Measurements from ENCODE around the gene CHMP4B.
A peak's percentile ranks its signal among the peaks of the same experiment; 100 is the strongest.

The CHMP4B gene

GRCh38 chr20:33841436-33841799 lies 30.3 kb downstream of the CHMP4B start:
- no peak for DNase-seq

GRCh38 chr20:33842346-33842745 lies 31.2 kb downstream of the CHMP4B start:
- DNase-seq, result no peak

GRCh38 chr20:33843050-33843449 lies 31.9 kb downstream of the CHMP4B start:
- no peak for DNase-seq

- DNase-seq, result no peak
Measured at GRCh38 chr20:33843854-33844253, 32.7 kb downstream of the CHMP4B start.

- no peak for DNase-seq
Measured at GRCh38 chr20:33846291-33846935, 35.3 kb downstream of the CHMP4B start.

GRCh38 chr20:33847006-33847405 lies 35.9 kb downstream of the CHMP4B start:
- no peak for DNase-seq

- no peak for DNase-seq
Measured at GRCh38 chr20:33848391-33848790, 37.2 kb downstream of the CHMP4B start.

GRCh38 chr20:33850159-33850558 lies 39.0 kb downstream of the CHMP4B start:
- DNase-seq, result no peak

GRCh38 chr20:33851842-33852466 lies 40.8 kb downstream of the CHMP4B start:
- DNase-seq, result no peak

- no peak for DNase-seq
Measured at GRCh38 chr20:33852626-33853506, 41.7 kb downstream of the CHMP4B start.

GRCh38 chr20:33853507-33853813 lies 42.3 kb downstream of the CHMP4B start:
- DNase-seq, result no peak

- DNase-seq, result no peak
Measured at GRCh38 chr20:33857722-33858563, 46.8 kb downstream of the CHMP4B start.

GRCh38 chr20:33858666-33859065 lies 47.5 kb downstream of the CHMP4B start:
- no peak for DNase-seq

GRCh38 chr20:33859157-33859695 lies 48.1 kb downstream of the CHMP4B start:
- peak; percentile 21 to 22 for DNase-seq

- DNase-seq, result no peak
Measured at GRCh38 chr20:33859751-33860150, 48.6 kb downstream of the CHMP4B start.

GRCh38 chr20:33861458-33861857 lies 50.3 kb downstream of the CHMP4B start:
- no peak for DNase-seq

GRCh38 chr20:33862709-33863403 lies 51.7 kb downstream of the CHMP4B start:
- peak; percentile 42 to 58 for DNase-seq

- no peak for DNase-seq
Measured at GRCh38 chr20:33863440-33864323, 52.5 kb downstream of the CHMP4B start.

GRCh38 chr20:33864324-33864963 lies 53.3 kb downstream of the CHMP4B start:
- DNase-seq, result no peak

GRCh38 chr20:33865761-33866370 lies 54.7 kb downstream of the CHMP4B start:
- DNase-seq, result no peak

Measured in activated CD4-positive, alpha-beta T cell treated with anti-CD3 and anti-CD28 coated beads, Interleukin-2, amount 50 U/mL, for 48 hours (primary cell).